ENCODE results near the gene PDGFB. TPM values are rescaled to one million over a fixed set of nuclear protein-coding genes. Genes with fewer than 3 reads are reported as not detected.
A peak's percentile ranks its signal among the peaks of the same experiment; 100 is the strongest.

Gene PDGFB
- total and polyA plus RNA-seq, 2 experiments from 2014 or later, result 2.2 to 8.0 TPM

GRCh38 chr22:39212721-39213376, 31.9 kb downstream of the PDGFB start:
- Histone ChIP-seq H3K27me3 (ENCODE audit: insufficient read depth) (no peaks in the 10 kb centered on the region), H3K36me3 (ENCODE audit: insufficient read depth) (no peaks in the 10 kb centered on the region), H3K4me3 (no peak overlapping the region), H3K79me2 (replicated peaks; ENCODE audit: insufficient read depth) (no peaks in the 10 kb centered on the region), H3K9me2 (ENCODE audit: insufficient read depth) (no peaks in the 10 kb centered on the region), H3F3A (replicated peaks; ENCODE audit: low read depth) (peaks cover 13% of the 10 kb centered on the region), H3K27ac (ENCODE audit: low read depth) (peak overlapping the region; percentile 94), H3K4me1 (ENCODE audit: insufficient read depth) (peaks cover 26% of the 10 kb centered on the region), H3K4me2 (peak overlapping the region; percentile 69), H2AFZ (no peak overlapping the region), H4K20me1 (replicated peaks; ENCODE audit: insufficient read depth) (no peaks in the 10 kb centered on the region)
- Mint-ChIP-seq H3K36me3 (ENCODE audit: low read depth) (peaks cover 5% of the 10 kb centered on the region; the same call in 2 of the 3 replicates), H3K27ac (peak overlapping the region; percentile 70), H3K27me3 (ENCODE audit: insufficient read depth, low read depth, poor library complexity) (peaks cover 16% of the 10 kb centered on the region), H3K4me3 (peak overlapping the region; percentile 40; the same call in 2 of the 3 replicates), H3K9me3 (peaks cover 9% of the 10 kb centered on the region), H3K4me1 (peaks cover 35% of the 10 kb centered on the region)
- TF ChIP-seq, protein P1, sequence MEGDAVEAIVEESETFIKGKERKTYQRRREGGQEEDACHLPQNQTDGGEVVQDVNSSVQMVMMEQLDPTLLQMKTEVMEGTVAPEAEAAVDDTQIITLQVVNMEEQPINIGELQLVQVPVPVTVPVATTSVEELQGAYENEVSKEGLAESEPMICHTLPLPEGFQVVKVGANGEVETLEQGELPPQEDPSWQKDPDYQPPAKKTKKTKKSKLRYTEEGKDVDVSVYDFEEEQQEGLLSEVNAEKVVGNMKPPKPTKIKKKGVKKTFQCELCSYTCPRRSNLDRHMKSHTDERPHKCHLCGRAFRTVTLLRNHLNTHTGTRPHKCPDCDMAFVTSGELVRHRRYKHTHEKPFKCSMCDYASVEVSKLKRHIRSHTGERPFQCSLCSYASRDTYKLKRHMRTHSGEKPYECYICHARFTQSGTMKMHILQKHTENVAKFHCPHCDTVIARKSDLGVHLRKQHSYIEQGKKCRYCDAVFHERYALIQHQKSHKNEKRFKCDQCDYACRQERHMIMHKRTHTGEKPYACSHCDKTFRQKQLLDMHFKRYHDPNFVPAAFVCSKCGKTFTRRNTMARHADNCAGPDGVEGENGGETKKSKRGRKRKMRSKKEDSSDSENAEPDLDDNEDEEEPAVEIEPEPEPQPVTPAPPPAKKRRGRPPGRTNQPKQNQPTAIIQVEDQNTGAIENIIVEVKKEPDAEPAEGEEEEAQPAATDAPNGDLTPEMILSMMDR (conservative IDR thresholded peaks at IDR 0.05; ENCODE audit: low read depth in 2 of 2), result peak; percentile 35 to 49
- TF ChIP-seq EZH2 (IDR thresholded peaks at IDR 0.05; ENCODE audit: low read depth, unreplicated experiment), result no peak
- peak; percentile 64 for DNase-seq (ENCODE audit: low spot score)
- peak; percentile 55 for ATAC-seq

GRCh38 chr22:39209756-39210155, 35.0 kb downstream of the PDGFB start:
- Histone ChIP-seq H2AFZ (no peak overlapping the region), H3K27me3 (ENCODE audit: insufficient read depth) (no peaks in the 10 kb centered on the region), H3K4me2 (no peak overlapping the region), H3K4me3 (no peak overlapping the region), H3K4me1 (ENCODE audit: insufficient read depth) (peaks cover 20% of the 10 kb centered on the region), H4K20me1 (replicated peaks; ENCODE audit: insufficient read depth) (no peaks in the 10 kb centered on the region), H3K27ac (ENCODE audit: low read depth) (0 out of 2 replicates have a peak overlapping the region, but pooled peaks have one; percentile 55), H3F3A (replicated peaks; ENCODE audit: low read depth) (peaks cover 9% of the 10 kb centered on the region), H3K9me2 (ENCODE audit: insufficient read depth) (no peaks in the 10 kb centered on the region), H3K79me2 (replicated peaks; ENCODE audit: insufficient read depth) (no peaks in the 10 kb centered on the region), H3K36me3 (ENCODE audit: insufficient read depth) (no peaks in the 10 kb centered on the region)
- Mint-ChIP-seq H3K4me1 (peaks cover 39% of the 10 kb centered on the region), H3K36me3 (ENCODE audit: low read depth) (peaks cover 3% of the 10 kb centered on the region; the same call in 2 of the 3 replicates), H3K27me3 (ENCODE audit: insufficient read depth, low read depth, poor library complexity) (peaks cover 18% of the 10 kb centered on the region), H3K9me3 (no peaks in the 10 kb centered on the region; the same call in 2 of the 3 replicates), H3K4me3 (no peak overlapping the region), H3K27ac (no peak overlapping the region)
- DNase-seq (ENCODE audit: low spot score), result no peak
- TF ChIP-seq, protein P1 (conservative IDR thresholded peaks at IDR 0.05; ENCODE audit: low read depth in 2 of 2), result peak in 1 of 2 experiments; percentile 25; a peak in 1 of 4 replicates
- TF ChIP-seq POLR2AphosphoS5 (IDR thresholded peaks at IDR 0.05; ENCODE audit: low read depth) (no peak), ZNF114 (CRISPR knock-in tag; IDR thresholded peaks at IDR 0.05) (no peak)
- TF ChIP-seq, protein P2, sequence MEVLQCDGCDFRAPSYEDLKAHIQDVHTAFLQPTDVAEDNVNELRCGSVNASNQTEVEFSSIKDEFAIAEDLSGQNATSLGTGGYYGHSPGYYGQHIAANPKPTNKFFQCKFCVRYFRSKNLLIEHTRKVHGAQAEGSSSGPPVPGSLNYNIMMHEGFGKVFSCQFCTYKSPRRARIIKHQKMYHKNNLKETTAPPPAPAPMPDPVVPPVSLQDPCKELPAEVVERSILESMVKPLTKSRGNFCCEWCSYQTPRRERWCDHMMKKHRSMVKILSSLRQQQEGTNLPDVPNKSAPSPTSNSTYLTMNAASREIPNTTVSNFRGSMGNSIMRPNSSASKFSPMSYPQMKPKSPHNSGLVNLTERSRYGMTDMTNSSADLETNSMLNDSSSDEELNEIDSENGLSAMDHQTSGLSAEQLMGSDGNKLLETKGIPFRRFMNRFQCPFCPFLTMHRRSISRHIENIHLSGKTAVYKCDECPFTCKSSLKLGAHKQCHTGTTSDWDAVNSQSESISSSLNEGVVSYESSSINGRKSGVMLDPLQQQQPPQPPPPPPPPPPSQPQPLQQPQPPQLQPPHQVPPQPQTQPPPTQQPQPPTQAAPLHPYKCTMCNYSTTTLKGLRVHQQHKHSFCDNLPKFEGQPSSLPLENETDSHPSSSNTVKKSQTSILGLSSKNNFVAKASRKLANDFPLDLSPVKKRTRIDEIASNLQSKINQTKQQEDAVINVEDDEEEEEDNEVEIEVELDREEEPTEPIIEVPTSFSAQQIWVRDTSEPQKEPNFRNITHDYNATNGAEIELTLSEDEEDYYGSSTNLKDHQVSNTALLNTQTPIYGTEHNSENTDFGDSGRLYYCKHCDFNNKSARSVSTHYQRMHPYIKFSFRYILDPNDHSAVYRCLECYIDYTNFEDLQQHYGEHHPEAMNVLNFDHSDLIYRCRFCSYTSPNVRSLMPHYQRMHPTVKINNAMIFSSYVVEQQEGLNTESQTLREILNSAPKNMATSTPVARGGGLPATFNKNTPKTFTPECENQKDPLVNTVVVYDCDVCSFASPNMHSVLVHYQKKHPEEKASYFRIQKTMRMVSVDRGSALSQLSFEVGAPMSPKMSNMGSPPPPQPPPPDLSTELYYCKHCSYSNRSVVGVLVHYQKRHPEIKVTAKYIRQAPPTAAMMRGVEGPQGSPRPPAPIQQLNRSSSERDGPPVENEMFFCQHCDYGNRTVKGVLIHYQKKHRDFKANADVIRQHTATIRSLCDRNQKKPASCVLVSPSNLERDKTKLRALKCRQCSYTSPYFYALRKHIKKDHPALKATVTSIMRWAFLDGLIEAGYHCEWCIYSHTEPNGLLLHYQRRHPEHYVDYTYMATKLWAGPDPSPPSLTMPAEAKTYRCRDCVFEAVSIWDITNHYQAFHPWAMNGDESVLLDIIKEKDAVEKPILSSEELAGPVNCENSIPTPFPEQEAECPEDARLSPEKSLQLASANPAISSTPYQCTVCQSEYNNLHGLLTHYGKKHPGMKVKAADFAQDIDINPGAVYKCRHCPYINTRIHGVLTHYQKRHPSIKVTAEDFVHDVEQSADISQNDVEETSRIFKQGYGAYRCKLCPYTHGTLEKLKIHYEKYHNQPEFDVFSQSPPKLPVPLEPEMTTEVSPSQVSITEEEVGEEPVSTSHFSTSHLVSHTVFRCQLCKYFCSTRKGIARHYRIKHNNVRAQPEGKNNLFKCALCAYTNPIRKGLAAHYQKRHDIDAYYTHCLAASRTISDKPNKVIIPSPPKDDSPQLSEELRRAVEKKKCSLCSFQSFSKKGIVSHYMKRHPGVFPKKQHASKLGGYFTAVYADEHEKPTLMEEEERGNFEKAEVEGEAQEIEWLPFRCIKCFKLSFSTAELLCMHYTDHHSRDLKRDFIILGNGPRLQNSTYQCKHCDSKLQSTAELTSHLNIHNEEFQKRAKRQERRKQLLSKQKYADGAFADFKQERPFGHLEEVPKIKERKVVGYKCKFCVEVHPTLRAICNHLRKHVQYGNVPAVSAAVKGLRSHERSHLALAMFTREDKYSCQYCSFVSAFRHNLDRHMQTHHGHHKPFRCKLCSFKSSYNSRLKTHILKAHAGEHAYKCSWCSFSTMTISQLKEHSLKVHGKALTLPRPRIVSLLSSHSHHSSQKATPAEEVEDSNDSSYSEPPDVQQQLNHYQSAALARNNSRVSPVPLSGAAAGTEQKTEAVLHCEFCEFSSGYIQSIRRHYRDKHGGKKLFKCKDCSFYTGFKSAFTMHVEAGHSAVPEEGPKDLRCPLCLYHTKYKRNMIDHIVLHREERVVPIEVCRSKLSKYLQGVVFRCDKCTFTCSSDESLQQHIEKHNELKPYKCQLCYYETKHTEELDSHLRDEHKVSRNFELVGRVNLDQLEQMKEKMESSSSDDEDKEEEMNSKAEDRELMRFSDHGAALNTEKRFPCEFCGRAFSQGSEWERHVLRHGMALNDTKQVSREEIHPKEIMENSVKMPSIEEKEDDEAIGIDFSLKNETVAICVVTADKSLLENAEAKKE (CRISPR knock-in tag; IDR thresholded peaks at IDR 0.05), result no peak
- no peak for ATAC-seq

All from GM23338 (cell line).